UCSD-AML1 (cell line): ENCODE data around the gene CLEC12A.

Experiments used
- DNase-seq: peaks from one replicate; lab custom pipeline; 2025; ENCODE audit not compliant: unreplicated experiment; lab: John Stamatoyannopoulos, UW

The CLEC12A gene

GRCh38 chr12:10031771-10032175 lies 60.6 kb downstream of the CLEC12A start:
- DNase-seq: no peak

- DNase-seq: no peak
Measured at GRCh38 chr12:10033783-10034545, 62.8 kb downstream of the CLEC12A start.
